ENCODE results near the gene GLA.

The GLA gene

DNA sequence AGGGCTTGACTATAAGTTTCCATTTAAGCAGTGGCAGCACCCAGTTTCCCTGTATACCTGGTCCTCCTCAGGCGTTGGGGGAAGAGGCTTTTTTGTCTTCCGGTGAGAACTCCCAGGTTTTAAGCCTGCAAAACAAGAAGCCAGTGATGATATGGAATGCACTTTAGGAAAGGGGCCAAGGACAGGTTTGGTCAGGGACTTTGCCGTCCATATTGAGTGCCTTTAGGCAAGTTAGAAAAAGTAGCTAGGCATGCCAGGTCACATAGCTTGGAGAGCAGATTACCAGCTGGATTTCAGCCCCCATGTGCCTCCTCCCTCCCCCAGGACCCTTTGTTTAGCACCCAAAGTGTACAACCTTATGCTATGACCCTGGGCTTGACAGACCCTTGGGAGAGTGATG is 45.6 kb downstream of the GLA start:
- ChIA-PET POLR2A (interaction anchor here (1.5 kb wide), 1 partner anchor 29 kb away, joined by 7 read pairs; the partner anchor contains the start of gene RPL36A), CTCF (interaction anchor here (0.9 to 1.0 kb wide), 3 partner anchors 12 to 29 kb away, joined by 3 to 5 read pairs (median 4); partner anchors contain the start of gene RPL36A)
- Histone ChIP-seq H3K36me3 (ENCODE audit: control insufficient read depth in 2 of 2, insufficient read depth in 1 of 2, low read length in 2 of 2) (no peaks in the 10 kb centered on the region), H3K9me3 (ENCODE audit: control insufficient read depth, insufficient read depth, low read depth, low read length) (no peaks in the 10 kb centered on the region), H3K4me3 (ENCODE audit: low read depth, low read length) (no peak overlapping the region), H3K4me1 (ENCODE audit: control insufficient read depth, insufficient read depth, low read length) (peaks cover 2% of the 10 kb centered on the region; the same call in 1 of the 2 replicates), H3K27ac (ENCODE audit: extremely low read depth, low read depth, low read length) (no peak overlapping the region)
- TF ChIP-seq REPIN1 (tag by site-specific recombination; IDR thresholded peaks at IDR 0.05; ENCODE audit: low read depth): no peak
- TF ChIP-seq ZNF155 (tag by site-specific recombination; IDR thresholded peaks at IDR 0.05): no peak
- TF ChIP-seq ZNF521 (tag by site-specific recombination; IDR thresholded peaks at IDR 0.05): no peak
- TF ChIP-seq ZNF623 (tag by site-specific recombination; IDR thresholded peaks at IDR 0.05): no peak
- no peak for TF ChIP-seq KLF1 (tag by site-specific recombination; IDR thresholded peaks at IDR 0.05)
- TF ChIP-seq, protein P1, sequence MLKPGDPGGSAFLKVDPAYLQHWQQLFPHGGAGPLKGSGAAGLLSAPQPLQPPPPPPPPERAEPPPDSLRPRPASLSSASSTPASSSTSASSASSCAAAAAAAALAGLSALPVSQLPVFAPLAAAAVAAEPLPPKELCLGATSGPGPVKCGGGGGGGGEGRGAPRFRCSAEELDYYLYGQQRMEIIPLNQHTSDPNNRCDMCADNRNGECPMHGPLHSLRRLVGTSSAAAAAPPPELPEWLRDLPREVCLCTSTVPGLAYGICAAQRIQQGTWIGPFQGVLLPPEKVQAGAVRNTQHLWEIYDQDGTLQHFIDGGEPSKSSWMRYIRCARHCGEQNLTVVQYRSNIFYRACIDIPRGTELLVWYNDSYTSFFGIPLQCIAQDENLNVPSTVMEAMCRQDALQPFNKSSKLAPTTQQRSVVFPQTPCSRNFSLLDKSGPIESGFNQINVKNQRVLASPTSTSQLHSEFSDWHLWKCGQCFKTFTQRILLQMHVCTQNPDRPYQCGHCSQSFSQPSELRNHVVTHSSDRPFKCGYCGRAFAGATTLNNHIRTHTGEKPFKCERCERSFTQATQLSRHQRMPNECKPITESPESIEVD (tag by site-specific recombination; IDR thresholded peaks at IDR 0.05): no peak
- TF ChIP-seq, protein P2, sequence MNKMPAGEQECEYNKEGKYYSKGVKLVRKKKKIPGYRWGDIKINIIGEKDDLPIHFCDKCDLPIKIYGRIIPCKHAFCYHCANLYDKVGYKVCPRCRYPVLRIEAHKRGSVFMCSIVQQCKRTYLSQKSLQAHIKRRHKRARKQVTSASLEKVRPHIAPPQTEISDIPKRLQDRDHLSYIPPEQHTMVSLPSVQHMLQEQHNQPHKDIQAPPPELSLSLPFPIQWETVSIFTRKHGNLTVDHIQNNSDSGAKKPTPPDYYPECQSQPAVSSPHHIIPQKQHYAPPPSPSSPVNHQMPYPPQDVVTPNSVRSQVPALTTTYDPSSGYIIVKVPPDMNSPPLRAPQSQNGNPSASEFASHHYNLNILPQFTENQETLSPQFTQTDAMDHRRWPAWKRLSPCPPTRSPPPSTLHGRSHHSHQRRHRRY (tag by site-specific recombination; IDR thresholded peaks at IDR 0.05): no peak
- TF ChIP-seq ZNF610 (tag by site-specific recombination; IDR thresholded peaks at IDR 0.05; ENCODE audit: borderline replicate concordance): no peak

DNA sequence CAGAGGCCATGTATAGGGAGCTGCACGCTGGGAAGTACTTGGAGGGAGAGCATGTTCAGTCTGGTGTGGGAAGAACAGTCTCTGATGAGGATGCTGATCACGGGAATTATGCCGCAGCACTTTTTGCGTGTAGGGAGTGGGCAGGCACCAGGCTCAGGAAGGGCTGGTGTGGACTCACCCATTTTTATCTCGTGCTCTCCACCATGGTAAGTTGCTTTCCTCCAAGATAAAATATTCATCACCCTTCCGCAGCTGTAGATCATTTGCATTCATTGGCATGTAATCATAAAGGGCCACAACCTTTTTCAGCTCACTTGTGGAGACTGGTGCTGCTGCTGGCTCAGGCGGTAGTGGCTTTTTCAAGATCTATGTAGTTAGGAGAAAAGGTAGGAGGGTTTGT is 47.3 kb downstream of the GLA start:
- Histone ChIP-seq H3K36me3 (ENCODE audit: control insufficient read depth in 2 of 2, insufficient read depth in 1 of 2, low read length in 2 of 2) (no peaks in the 10 kb centered on the region), H3K4me1 (ENCODE audit: control insufficient read depth, insufficient read depth, low read length) (no peaks in the 10 kb centered on the region), H3K9me3 (ENCODE audit: control insufficient read depth, insufficient read depth, low read depth, low read length) (no peaks in the 10 kb centered on the region), H3K27ac (ENCODE audit: extremely low read depth, low read depth, low read length) (no peak overlapping the region), H3K4me3 (ENCODE audit: low read depth, low read length) (no peak overlapping the region)
- TF ChIP-seq RBAK (tag by site-specific recombination; IDR thresholded peaks at IDR 0.05): no peak
- TF ChIP-seq WT1 (tag by site-specific recombination; IDR thresholded peaks at IDR 0.05): no peak
- TF ChIP-seq BCL11A (tag by site-specific recombination; IDR thresholded peaks at IDR 0.05; ENCODE audit: low read depth): no peak
- ChIA-PET POLR2A (interaction anchor here (0.6 to 1.4 kb wide), 2 partner anchors 12 to 13 kb away, joined by 3 to 7 read pairs; partner anchors contain the start of gene TIMM8A), CTCF (interaction anchor here (0.6 to 0.7 kb wide), 2 partner anchors 8 to 569 kb away, joined by 3 to 4 read pairs; no protein-coding TSS in a partner anchor)

DNA sequence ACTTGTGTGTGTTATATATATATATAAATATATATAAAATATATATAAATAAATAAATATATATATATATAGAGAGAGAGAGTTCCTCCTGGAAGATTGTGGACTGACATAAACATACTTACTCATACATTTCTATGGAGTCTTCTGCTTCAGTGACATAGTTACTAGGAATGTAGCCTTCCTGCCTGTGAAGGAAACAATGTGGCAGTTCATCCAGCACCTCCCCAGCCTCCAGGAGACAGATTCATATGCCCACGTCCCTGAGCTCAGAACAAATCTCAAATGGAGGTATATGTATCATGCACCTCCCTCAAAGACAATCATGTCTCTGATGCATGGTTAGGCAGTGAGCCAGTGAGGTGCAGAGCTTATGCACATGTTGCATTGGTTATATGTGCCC is 47.8 kb downstream of the GLA start:
- no peak overlapping the region for H3K27ac ChIP-seq (ENCODE audit: extremely low read depth, low read depth, low read length)
- ChIA-PET POLR2A (interaction anchor here (0.6 to 1.4 kb wide), 2 partner anchors 11 to 14 kb away, joined by 3 to 7 read pairs; partner anchors contain the start of gene TIMM8A), CTCF (interaction anchor here (0.6 to 0.7 kb wide), 2 partner anchors 8 to 570 kb away, joined by 3 to 4 read pairs; no protein-coding TSS in a partner anchor)

DNA sequence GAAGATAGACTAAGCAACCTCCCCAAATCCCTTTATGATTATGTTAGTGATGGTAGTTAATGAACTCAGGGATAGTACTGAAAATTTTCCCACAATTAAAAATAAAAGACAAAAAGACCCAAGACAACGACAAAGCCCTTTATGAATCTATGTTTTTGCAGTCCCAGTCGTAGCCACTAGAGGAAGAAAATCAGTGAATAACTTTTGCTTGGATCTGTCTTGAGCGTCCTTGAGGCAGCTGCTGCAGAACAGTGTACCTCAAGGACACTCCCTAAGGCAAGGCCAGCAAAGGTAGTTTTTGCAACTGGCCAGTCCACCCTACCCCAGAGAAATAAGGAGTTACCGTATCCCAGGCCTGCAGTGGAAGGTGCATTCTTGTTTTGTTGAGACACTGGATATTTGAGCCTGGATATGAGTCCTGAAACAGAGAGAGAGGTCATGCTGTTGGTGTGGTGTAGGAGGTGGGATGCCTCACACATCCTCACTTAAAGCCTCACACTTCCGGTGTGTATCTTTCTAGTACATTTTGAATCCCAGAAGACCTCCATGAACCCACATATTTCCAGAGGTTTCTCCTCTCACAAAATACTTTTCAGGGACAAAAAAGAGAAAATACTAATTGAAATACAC is 50.4 kb downstream of the GLA start:
- no peak overlapping the region for H3K4me3 ChIP-seq (ENCODE audit: low read depth, low read length)
- TF ChIP-seq, protein P3, sequence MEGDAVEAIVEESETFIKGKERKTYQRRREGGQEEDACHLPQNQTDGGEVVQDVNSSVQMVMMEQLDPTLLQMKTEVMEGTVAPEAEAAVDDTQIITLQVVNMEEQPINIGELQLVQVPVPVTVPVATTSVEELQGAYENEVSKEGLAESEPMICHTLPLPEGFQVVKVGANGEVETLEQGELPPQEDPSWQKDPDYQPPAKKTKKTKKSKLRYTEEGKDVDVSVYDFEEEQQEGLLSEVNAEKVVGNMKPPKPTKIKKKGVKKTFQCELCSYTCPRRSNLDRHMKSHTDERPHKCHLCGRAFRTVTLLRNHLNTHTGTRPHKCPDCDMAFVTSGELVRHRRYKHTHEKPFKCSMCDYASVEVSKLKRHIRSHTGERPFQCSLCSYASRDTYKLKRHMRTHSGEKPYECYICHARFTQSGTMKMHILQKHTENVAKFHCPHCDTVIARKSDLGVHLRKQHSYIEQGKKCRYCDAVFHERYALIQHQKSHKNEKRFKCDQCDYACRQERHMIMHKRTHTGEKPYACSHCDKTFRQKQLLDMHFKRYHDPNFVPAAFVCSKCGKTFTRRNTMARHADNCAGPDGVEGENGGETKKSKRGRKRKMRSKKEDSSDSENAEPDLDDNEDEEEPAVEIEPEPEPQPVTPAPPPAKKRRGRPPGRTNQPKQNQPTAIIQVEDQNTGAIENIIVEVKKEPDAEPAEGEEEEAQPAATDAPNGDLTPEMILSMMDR (tag by site-specific recombination; IDR thresholded peaks at IDR 0.05): peak; percentile 43; the same call in 1 of the 2 replicates
- no peak for TF ChIP-seq ZSCAN23 (tag by site-specific recombination; IDR thresholded peaks at IDR 0.05)
- CTCF ChIA-PET: interaction anchor here (0.6 to 2.3 kb wide), 7 partner anchors 9 to 942 kb away, joined by 3 to 17 read pairs (median 4); partner anchors contain the start of gene RPL36A
- H3K9me3 ChIP-seq (ENCODE audit: control insufficient read depth, insufficient read depth, low read depth, low read length): no peaks in the 10 kb centered on the region
- H3K27ac ChIP-seq (ENCODE audit: extremely low read depth, low read depth, low read length): no peak overlapping the region
- POLR2A ChIA-PET: interaction anchor here (1.4 to 1.7 kb wide), 2 partner anchors 9 to 33 kb away, joined by 4 to 9 read pairs; partner anchors contain the start of genes RPL36A and TIMM8A
- H3K4me1 ChIP-seq (ENCODE audit: control insufficient read depth, insufficient read depth, low read length): no peaks in the 10 kb centered on the region
- no peaks in the 10 kb centered on the region for H3K36me3 ChIP-seq (ENCODE audit: control insufficient read depth in 2 of 2, insufficient read depth in 1 of 2, low read length in 2 of 2)

More for the DNA sequence above, 47.8 kb downstream of the GLA start:
- Histone ChIP-seq H3K9me3 (ENCODE audit: control insufficient read depth, insufficient read depth, low read depth, low read length) (no peaks in the 10 kb centered on the region), H3K36me3 (ENCODE audit: control insufficient read depth in 2 of 2, insufficient read depth in 1 of 2, low read length in 2 of 2) (no peaks in the 10 kb centered on the region), H3K4me1 (ENCODE audit: control insufficient read depth, insufficient read depth, low read length) (no peaks in the 10 kb centered on the region), H3K4me3 (ENCODE audit: low read depth, low read length) (no peak overlapping the region)
- TF ChIP-seq ZSCAN30 (tag by site-specific recombination; IDR thresholded peaks at IDR 0.05) (no peak), ZNF426 (tag by site-specific recombination; IDR thresholded peaks at IDR 0.05) (peak; percentile 8; the same call in 1 of the 2 replicates)

Measured in HEK293 (cell line).